H9 (cell line): Measurements from ENCODE around the gene SLC38A9. TPM values are rescaled to one million over a fixed set of nuclear protein-coding genes. Genes with fewer than 3 reads are reported as not detected.

Experiments used
- DNase-seq: peaks from one replicate; pipeline ENCODE4 v3.0.0-alpha.2; 2017
- H2AFZ ChIP-seq: one replicate; pipeline ENCODE4 v1.6.1; 2013; ENCODE audit warnings: mild to moderate bottlenecking, low read length, control low read depth, moderate library complexity
- H2AK5ac ChIP-seq: 2 replicates; pipeline ENCODE4 v1.6.1; 2013; ENCODE audit warnings: low read length, control low read depth, mixed read lengths; ENCODE audit not compliant: insufficient read length
- H2BK120ac ChIP-seq: one replicate; pipeline ENCODE4 v1.6.1; 2013; ENCODE audit warnings: low read depth, mild to moderate bottlenecking, low read length, control low read depth, inconsistent platforms; ENCODE audit not compliant: poor library complexity, severe bottlenecking
- H2BK12ac ChIP-seq: 2 replicates; pipeline ENCODE4 v1.6.1; 2013; ENCODE audit warnings: low read length, control low read depth, mixed read lengths, low read depth; ENCODE audit not compliant: insufficient read length
- H2BK15ac ChIP-seq: 2 replicates; pipeline ENCODE4 v1.6.1; 2013; ENCODE audit warnings: low read depth, low read length, control low read depth
- H2BK20ac ChIP-seq: one replicate; pipeline ENCODE4 v1.6.1; 2013; ENCODE audit warnings: low read depth, mild to moderate bottlenecking, low read length, control low read depth, inconsistent platforms; ENCODE audit not compliant: poor library complexity, severe bottlenecking
- H2BK5ac ChIP-seq: 2 replicates; pipeline ENCODE4 v1.6.1; 2013; ENCODE audit warnings: low read length, control low read depth, mixed read lengths; ENCODE audit not compliant: insufficient read length
- H3K14ac ChIP-seq: 2 replicates; pipeline ENCODE4 v1.6.1; 2013; ENCODE audit warnings: low read length, control low read depth; ENCODE audit not compliant: insufficient read depth
- H3K18ac ChIP-seq: 2 replicates; pipeline ENCODE4 v1.6.1; 2013; ENCODE audit warnings: low read depth, mild to moderate bottlenecking, mixed read lengths, low read length, control low read depth; ENCODE audit not compliant: insufficient read length
- H3K23ac ChIP-seq: 2 replicates; pipeline ENCODE4 v1.6.1; 2013; ENCODE audit warnings: low read length, control low read depth, mixed read lengths, low read depth; ENCODE audit not compliant: insufficient read length
- H3K23me2 ChIP-seq: 2 replicates; pipeline ENCODE4 v1.6.1; 2013; ENCODE audit warnings: low read depth, mild to moderate bottlenecking, mixed read lengths, low read length, control low read depth; ENCODE audit not compliant: insufficient read length, poor library complexity, severe bottlenecking
- H3K27ac ChIP-seq: 2 replicates; pipeline ENCODE4 v1.5.1; 2013; ENCODE audit warnings: low read length, control low read depth, mixed read lengths, low read depth; ENCODE audit not compliant: insufficient read length
- H3K27me3 ChIP-seq: 2 replicates; pipeline ENCODE4 v1.6.1; 2013; ENCODE audit warnings: low read length, control low read depth, inconsistent platforms; ENCODE audit not compliant: insufficient read depth
- H3K4ac ChIP-seq: 2 replicates; pipeline ENCODE4 v1.6.1; 2013; ENCODE audit warnings: low read depth, mild to moderate bottlenecking, control low read depth, inconsistent platforms, low read length, moderate library complexity
- H3K4me1 ChIP-seq: 2 replicates; pipeline ENCODE4 v1.6.1; 2013; ENCODE audit warnings: low read length, control low read depth, inconsistent platforms; ENCODE audit not compliant: insufficient read depth
- H3K4me2 ChIP-seq: 2 replicates; pipeline ENCODE4 v1.6.1; 2013; ENCODE audit warnings: low read length, control low read depth, mixed read lengths; ENCODE audit not compliant: insufficient read length, insufficient read depth
- H3K56ac ChIP-seq: 2 replicates; pipeline ENCODE4 v1.6.1; 2013; ENCODE audit warnings: low read depth, mild to moderate bottlenecking, mixed read lengths, low read length, control low read depth; ENCODE audit not compliant: insufficient read length
- H3K79me1 ChIP-seq: 2 replicates; pipeline ENCODE4 v1.6.1; 2013; ENCODE audit warnings: low read depth, mild to moderate bottlenecking, moderate library complexity, low read length, control low read depth, inconsistent platforms; ENCODE audit not compliant: insufficient read depth, poor library complexity, severe bottlenecking
- H3K79me2 ChIP-seq: 2 replicates; pipeline ENCODE4 v1.6.1; 2013; ENCODE audit warnings: low read length, control low read depth, inconsistent platforms; ENCODE audit not compliant: insufficient read depth
- H3K9ac ChIP-seq: 2 replicates; pipeline ENCODE4 v1.6.1; 2013; ENCODE audit warnings: low read length, control low read depth, mixed read lengths; ENCODE audit not compliant: insufficient read length; ENCODE audit errors: extremely low read depth
- H3K9me3 ChIP-seq: one replicate; pipeline ENCODE4 v1.6.1; 2013; ENCODE audit warnings: low read depth, low read length, inconsistent platforms; ENCODE audit not compliant: control insufficient read depth
- H3T11ph ChIP-seq: one replicate; pipeline ENCODE4 v1.6.1; 2013; ENCODE audit warnings: mild to moderate bottlenecking, low read length, control low read depth, inconsistent platforms
- H4K20me1 ChIP-seq: one replicate; pipeline ENCODE4 v1.6.1; 2013; ENCODE audit not compliant: control insufficient read depth, insufficient read length, insufficient read depth
- H4K5ac ChIP-seq: 2 replicates; pipeline ENCODE4 v1.6.1; 2013; ENCODE audit warnings: low read depth, mild to moderate bottlenecking, mixed read lengths, low read length, control low read depth; ENCODE audit not compliant: insufficient read length
- H4K8ac ChIP-seq: replicated peaks from 2 replicates; pipeline ENCODE4 v1.6.1; 2013; ENCODE audit warnings: low read length, control low read depth, mixed read lengths, low read depth; ENCODE audit not compliant: insufficient read length
- H4K91ac ChIP-seq: 2 replicates; pipeline ENCODE4 v1.6.1; 2013; ENCODE audit warnings: low read depth, mild to moderate bottlenecking, moderate library complexity, mixed read lengths, low read length, control low read depth; ENCODE audit not compliant: insufficient read length
- H3K27ac Mint-ChIP-seq, 3 experiments: 2 replicates in 2 of 3; 3 replicates in 1 of 3; pipeline ENCODE4 v1.8.0; 2020 to 2021; ENCODE audit warnings: mixed read lengths in 3 of 3, mild to moderate bottlenecking in 1 of 3, moderate library complexity in 1 of 3
- H3K27me3 Mint-ChIP-seq: 2 replicates; pipeline ENCODE4 v1.8.0; 2021; ENCODE audit warnings: low read depth, mild to moderate bottlenecking, moderate library complexity, mixed read lengths
- H3K36me3 Mint-ChIP-seq, 3 experiments: 2 replicates in 2 of 3; 3 replicates in 1 of 3; pipeline ENCODE4 v1.8.0; 2020 to 2021; ENCODE audit warnings: low read depth in 3 of 3, mixed read lengths in 3 of 3; ENCODE audit not compliant: insufficient read depth in 1 of 3
- H3K4me1 Mint-ChIP-seq, 2 experiments: 2 replicates each; pipeline ENCODE4 v1.8.0; 2020; ENCODE audit warnings: mixed read lengths in 2 of 2
- H3K4me3 Mint-ChIP-seq, 2 experiments: 2 replicates in 1 of 2; 3 replicates in 1 of 2; pipeline ENCODE4 v1.8.0; 2020 to 2021; ENCODE audit warnings: mild to moderate bottlenecking in 2 of 2, mixed read lengths in 2 of 2, moderate library complexity in 1 of 2
- H3K9me3 Mint-ChIP-seq, 2 experiments: 2 replicates in 1 of 2; 3 replicates in 1 of 2; pipeline ENCODE4 v1.8.0; 2020; ENCODE audit warnings: mild to moderate bottlenecking in 2 of 2, mixed read lengths in 2 of 2, moderate library complexity in 1 of 2
- WGBS: extraction: QIAGEN DNeasy Blood & Tissue Kit; methylation state at CpG from one replicate; pipeline ENCODE4 v1.1.7; 2013; ENCODE audit warnings: missing lambda C conversion rate, low lambda C conversion rate, mixed read lengths; ENCODE audit not compliant: insufficient read length; ENCODE audit errors: extremely low coverage; 5-methylcytosine and 5-hydroxymethylcytosine counted together
- total RNA-seq: library from RNA; stranded (reverse); gene quantifications from 2 replicates; pipeline ENCODE4 v1.2.1, GENCODE V29; 2021
- TF ChIP-seq, protein P1 (sequence below): fragments of 200-600 bp; sonication (generic); conservative IDR thresholded peaks from 3 replicates; pipeline ENCODE4 v1.8.0; 2021; ENCODE audit warnings: antibody characterized with exemption, mild to moderate bottlenecking

SLC38A9 gene
- total RNA-seq, 1 experiment from 2014 or later: 48.5 TPM

DNA sequence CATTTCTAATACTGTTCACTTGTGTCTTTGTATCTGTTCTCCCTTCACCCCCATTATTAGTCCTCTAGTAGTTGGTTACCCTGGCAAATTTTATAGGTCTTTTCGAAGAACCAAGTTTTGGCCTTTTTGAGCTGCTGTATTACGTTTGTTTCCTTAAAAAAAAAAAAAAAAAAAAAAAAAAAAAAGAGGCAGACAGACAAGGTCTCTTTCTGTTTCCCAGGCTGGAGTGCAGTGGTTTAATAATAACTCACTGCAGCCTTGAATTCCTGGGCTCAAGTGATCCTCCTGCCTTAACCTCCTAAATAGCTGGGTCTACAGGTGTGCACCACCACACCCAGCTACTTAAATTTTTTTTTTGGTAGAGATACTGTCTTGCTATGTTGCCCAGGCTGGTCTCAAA, 46.6 kb upstream of the SLC38A9 start:
- Histone ChIP-seq H2AK5ac (no peak overlapping the region), H3K14ac (no peak overlapping the region), H4K8ac (no peak overlapping the region), H3K56ac (no peak overlapping the region), H2BK120ac (no peak overlapping the region), H3K79me1 (no peaks in the 10 kb centered on the region), H3K4me2 (no peak overlapping the region), H3K9me3 (no peaks in the 10 kb centered on the region), H3K4me1 (no peaks in the 10 kb centered on the region), H2BK15ac (no peak overlapping the region), H2AFZ (no peak overlapping the region), H3K79me2 (no peaks in the 10 kb centered on the region), H4K20me1 (no peaks in the 10 kb centered on the region), H2BK5ac (no peak overlapping the region), H3K23ac (no peak overlapping the region), H2BK20ac (no peak overlapping the region), H4K5ac (no peak overlapping the region), H3K23me2 (no peaks in the 10 kb centered on the region), H3K9ac (no peak overlapping the region), H2BK12ac (no peak overlapping the region), H3K18ac (no peak overlapping the region), H3K27ac (no peak overlapping the region), H3K27me3 (no peaks in the 10 kb centered on the region), H4K91ac (no peak overlapping the region), H3T11ph (no peak overlapping the region), H3K4ac (no peak overlapping the region)
- Mint-ChIP-seq H3K4me3 (no peak overlapping the region), H3K27ac (no peak overlapping the region), H3K4me1 (no peaks in the 10 kb centered on the region), H3K9me3 (no peaks in the 10 kb centered on the region), H3K36me3 (no peaks in the 10 kb centered on the region), H3K27me3 (no peaks in the 10 kb centered on the region)
- no peak for DNase-seq
- WGBS: no CpG with 5 or more reads among the region's 2 CpGs
- TF ChIP-seq, protein P1, sequence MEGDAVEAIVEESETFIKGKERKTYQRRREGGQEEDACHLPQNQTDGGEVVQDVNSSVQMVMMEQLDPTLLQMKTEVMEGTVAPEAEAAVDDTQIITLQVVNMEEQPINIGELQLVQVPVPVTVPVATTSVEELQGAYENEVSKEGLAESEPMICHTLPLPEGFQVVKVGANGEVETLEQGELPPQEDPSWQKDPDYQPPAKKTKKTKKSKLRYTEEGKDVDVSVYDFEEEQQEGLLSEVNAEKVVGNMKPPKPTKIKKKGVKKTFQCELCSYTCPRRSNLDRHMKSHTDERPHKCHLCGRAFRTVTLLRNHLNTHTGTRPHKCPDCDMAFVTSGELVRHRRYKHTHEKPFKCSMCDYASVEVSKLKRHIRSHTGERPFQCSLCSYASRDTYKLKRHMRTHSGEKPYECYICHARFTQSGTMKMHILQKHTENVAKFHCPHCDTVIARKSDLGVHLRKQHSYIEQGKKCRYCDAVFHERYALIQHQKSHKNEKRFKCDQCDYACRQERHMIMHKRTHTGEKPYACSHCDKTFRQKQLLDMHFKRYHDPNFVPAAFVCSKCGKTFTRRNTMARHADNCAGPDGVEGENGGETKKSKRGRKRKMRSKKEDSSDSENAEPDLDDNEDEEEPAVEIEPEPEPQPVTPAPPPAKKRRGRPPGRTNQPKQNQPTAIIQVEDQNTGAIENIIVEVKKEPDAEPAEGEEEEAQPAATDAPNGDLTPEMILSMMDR: no peak
